ENCODE data around the gene RHBDL1.

The RHBDL1 gene

GRCh38 chr16:627454-628239 is 47.8 kb upstream of the RHBDL1 start:
- no peaks in the 10 kb centered on the region for H4K20me1 ChIP-seq (ENCODE audit: low read depth, low read length)
- H3K36me3 ChIP-seq (ENCODE audit: low read length) = no peaks in the 10 kb centered on the region
- H3K27me3 ChIP-seq (ENCODE audit: low read length) = no peaks in the 10 kb centered on the region
- no peaks in the 10 kb centered on the region for H3F3A ChIP-seq (ENCODE audit: insufficient read depth)
- no peak overlapping the region for H3K4me2 ChIP-seq (ENCODE audit: low read depth, low read length, poor library complexity, severe bottlenecking)
- TF ChIP-seq EZH2phosphoT487 (conservative IDR thresholded peaks at IDR 0.05; ENCODE audit: low read length) (no peak), CTCF (IDR thresholded peaks at IDR 0.05; ENCODE audit: insufficient read depth, low read length, poor library complexity, severe bottlenecking) (no peak)
- no peaks in the 10 kb centered on the region for H3K9me2 ChIP-seq (replicated peaks; ENCODE audit: insufficient read depth, low read length)
- H3K9ac ChIP-seq (ENCODE audit: low read length) = no peak overlapping the region
- H3K9me3 ChIP-seq (ENCODE audit: insufficient read depth, low read length) = no peaks in the 10 kb centered on the region
- H3K4me3 ChIP-seq (ENCODE audit: insufficient read depth, low read length, poor library complexity, severe bottlenecking) = no peak overlapping the region
- no peaks in the 10 kb centered on the region for H3K79me2 ChIP-seq (ENCODE audit: insufficient read depth, low read length)
- H2AFZ ChIP-seq (ENCODE audit: low read depth, low read length, severe bottlenecking) = no peak overlapping the region
- no peak overlapping the region for H3K27ac ChIP-seq (ENCODE audit: low read depth, low read length)

GRCh38 chr16:628321-629061 is 47.0 kb upstream of the RHBDL1 start:
- H3K79me2 ChIP-seq (ENCODE audit: insufficient read depth, low read length) = no peaks in the 10 kb centered on the region
- TF ChIP-seq EZH2phosphoT487 (conservative IDR thresholded peaks at IDR 0.05; ENCODE audit: low read length) = no peak
- no peak for TF ChIP-seq CTCF (IDR thresholded peaks at IDR 0.05; ENCODE audit: insufficient read depth, low read length, poor library complexity, severe bottlenecking)
- no peak overlapping the region for H3K4me2 ChIP-seq (ENCODE audit: low read depth, low read length, poor library complexity, severe bottlenecking)
- no peaks in the 10 kb centered on the region for H3K36me3 ChIP-seq (ENCODE audit: low read length)
- H3K9me3 ChIP-seq (ENCODE audit: insufficient read depth, low read length) = no peaks in the 10 kb centered on the region
- no peaks in the 10 kb centered on the region for H3K9me2 ChIP-seq (replicated peaks; ENCODE audit: insufficient read depth, low read length)
- no peaks in the 10 kb centered on the region for H3K27me3 ChIP-seq (ENCODE audit: low read length)
- H3F3A ChIP-seq (ENCODE audit: insufficient read depth) = no peaks in the 10 kb centered on the region
- no peak overlapping the region for H3K27ac ChIP-seq (ENCODE audit: low read depth, low read length)
- H3K4me3 ChIP-seq (ENCODE audit: insufficient read depth, low read length, poor library complexity, severe bottlenecking) = no peak overlapping the region
- no peak overlapping the region for H2AFZ ChIP-seq (ENCODE audit: low read depth, low read length, severe bottlenecking)
- H4K20me1 ChIP-seq (ENCODE audit: low read depth, low read length) = no peaks in the 10 kb centered on the region
- H3K9ac ChIP-seq (ENCODE audit: low read length) = no peak overlapping the region

GRCh38 chr16:629185-629832 is 46.2 kb upstream of the RHBDL1 start:
- H3K27ac ChIP-seq (ENCODE audit: low read depth, low read length) = no peak overlapping the region
- H3K4me3 ChIP-seq (ENCODE audit: insufficient read depth, low read length, poor library complexity, severe bottlenecking) = no peak overlapping the region
- H4K20me1 ChIP-seq (ENCODE audit: low read depth, low read length) = no peaks in the 10 kb centered on the region
- H3K4me2 ChIP-seq (ENCODE audit: low read depth, low read length, poor library complexity, severe bottlenecking) = no peak overlapping the region
- no peaks in the 10 kb centered on the region for H3K36me3 ChIP-seq (ENCODE audit: low read length)
- no peak for TF ChIP-seq EZH2phosphoT487 (conservative IDR thresholded peaks at IDR 0.05; ENCODE audit: low read length)
- TF ChIP-seq CTCF (IDR thresholded peaks at IDR 0.05; ENCODE audit: insufficient read depth, low read length, poor library complexity, severe bottlenecking) = no peak
- H3K9ac ChIP-seq (ENCODE audit: low read length) = no peak overlapping the region
- no peaks in the 10 kb centered on the region for H3K27me3 ChIP-seq (ENCODE audit: low read length)
- H2AFZ ChIP-seq (ENCODE audit: low read depth, low read length, severe bottlenecking) = no peak overlapping the region
- no peaks in the 10 kb centered on the region for H3K9me2 ChIP-seq (replicated peaks; ENCODE audit: insufficient read depth, low read length)
- no peaks in the 10 kb centered on the region for H3K9me3 ChIP-seq (ENCODE audit: insufficient read depth, low read length)
- H3K79me2 ChIP-seq (ENCODE audit: insufficient read depth, low read length) = no peaks in the 10 kb centered on the region
- H3F3A ChIP-seq (ENCODE audit: insufficient read depth) = no peaks in the 10 kb centered on the region

Data from SU-DHL-6 (cell line).